IMR-90 (cell line): ENCODE data around the gene BICD1. TPM values are rescaled to one million over a fixed set of nuclear protein-coding genes. Genes with fewer than 3 reads are reported as not detected.

Experiments
- ATAC-seq: fragments of 200-7000 bp; cut with Tn5 transposase; 2 replicates; pipeline ENCODE4 v1.9.1; 2020; ENCODE audit warnings: low read depth, mild to moderate bottlenecking, moderate library complexity
- BruUV-seq: library from RNA; stranded (reverse); fragments of 400-500 nt; replicated peaks from 2 replicates; lab custom pipeline; 2021; lab: Mats Ljungman, UMichigan
- CTCF ChIA-PET: fragments of 300-600 bp; formaldehyde crosslinking; extraction: SDS; loops from one replicate; lab custom pipeline; 2021; ENCODE audit warnings: antibody characterized with exemption; lab: Yijun Ruan, JAX
- POLR2A ChIA-PET: fragments of 300-600 bp; sonication (Branson Sonifier 250); formaldehyde crosslinking; loops from one replicate; lab custom pipeline; 2022; ENCODE audit warnings: antibody characterized with exemption; ENCODE audit not compliant: unreplicated experiment; lab: Charles Lee
- DNase-seq: peaks from one replicate; pipeline ENCODE4 v3.0.0; 2013
- H2AFZ ChIP-seq: replicated peaks from 2 replicates; pipeline ENCODE3; 2013; ENCODE audit warnings: low read length, mild to moderate bottlenecking; ENCODE audit not compliant: poor library complexity
- H2AK5ac ChIP-seq: 2 replicates; pipeline ENCODE4 v1.6.1; 2013; ENCODE audit warnings: low read depth, low read length, inconsistent platforms
- H2AK9ac ChIP-seq: replicated peaks from 2 replicates; pipeline ENCODE3; 2013; ENCODE audit warnings: mild to moderate bottlenecking, low read depth, low read length, moderate library complexity; ENCODE audit not compliant: poor library complexity
- H2BK120ac ChIP-seq: 2 replicates; pipeline ENCODE4 v1.6.1; 2013; ENCODE audit warnings: low read depth, low read length, inconsistent platforms
- H2BK15ac ChIP-seq: 3 replicates; pipeline ENCODE4 v1.6.1; 2013; ENCODE audit warnings: low read depth, low read length, inconsistent platforms
- H2BK20ac ChIP-seq: 2 replicates; pipeline ENCODE4 v1.6.1; 2013; ENCODE audit warnings: low read depth, mild to moderate bottlenecking, inconsistent platforms, low read length, moderate library complexity
- H2BK5ac ChIP-seq: 2 replicates; pipeline ENCODE4 v1.6.1; 2013; ENCODE audit warnings: mild to moderate bottlenecking, low read depth, low read length, inconsistent platforms; ENCODE audit not compliant: poor library complexity, severe bottlenecking
- H3K14ac ChIP-seq: replicated peaks from 2 replicates; pipeline ENCODE4 v1.6.1; 2013; ENCODE audit warnings: low read depth, low read length, inconsistent platforms
- H3K18ac ChIP-seq: 2 replicates; pipeline ENCODE4 v1.6.1; 2013; ENCODE audit warnings: low read depth, low read length, control low read depth
- H3K23ac ChIP-seq: 2 replicates; pipeline ENCODE4 v1.6.1; 2013; ENCODE audit warnings: low read depth, low read length, inconsistent platforms
- H3K27ac ChIP-seq: 2 replicates; pipeline ENCODE4 v1.5.1; 2013; ENCODE audit warnings: mild to moderate bottlenecking, control low read depth, low read length; ENCODE audit not compliant: insufficient read depth
- H3K27me3 ChIP-seq: 2 replicates; pipeline ENCODE4 v1.6.1; 2013; ENCODE audit warnings: low read length; ENCODE audit not compliant: control insufficient read depth, insufficient read depth
- H3K36me3 ChIP-seq: 2 replicates; pipeline ENCODE4 v1.6.1; 2013; ENCODE audit warnings: low read length, mixed read lengths; ENCODE audit not compliant: control insufficient read depth, insufficient read depth
- H3K4ac ChIP-seq: 2 replicates; pipeline ENCODE4 v1.6.1; 2013; ENCODE audit warnings: low read depth, low read length, inconsistent platforms
- H3K4me1 ChIP-seq: 2 replicates; pipeline ENCODE4 v1.6.1; 2013; ENCODE audit warnings: low read length, mixed read lengths; ENCODE audit not compliant: control insufficient read depth, insufficient read depth
- H3K4me2 ChIP-seq: 2 replicates; pipeline ENCODE4 v1.6.1; 2013; ENCODE audit warnings: low read depth, mild to moderate bottlenecking, control low read depth, low read length, moderate library complexity
- H3K4me3 ChIP-seq: 2 replicates; pipeline ENCODE4 v1.5.1; 2013; ENCODE audit warnings: low read depth, mild to moderate bottlenecking, control low read depth, low read length, moderate library complexity; ENCODE audit not compliant: insufficient read depth
- H3K56ac ChIP-seq: 2 replicates; pipeline ENCODE4 v1.6.1; 2013; ENCODE audit warnings: low read length, inconsistent platforms; ENCODE audit not compliant: insufficient read depth; ENCODE audit errors: extremely low read depth
- H3K79me1 ChIP-seq, 2 experiments: 2 replicates each; pipeline ENCODE4 v1.6.1; 2013; ENCODE audit warnings: low read length in 2 of 2, inconsistent platforms in 1 of 2, low read depth in 1 of 2
- H3K9ac ChIP-seq: 2 replicates; pipeline ENCODE4 v1.6.1; 2013; ENCODE audit warnings: low read depth, low read length, control low read depth
- H3K9me1 ChIP-seq: 2 replicates; pipeline ENCODE4 v1.6.1; 2013; ENCODE audit warnings: low read length, inconsistent platforms; ENCODE audit not compliant: insufficient read depth
- H3K9me3 ChIP-seq: 2 replicates; pipeline ENCODE4 v1.6.1; 2013; ENCODE audit warnings: low read length; ENCODE audit not compliant: control insufficient read depth, insufficient read depth
- H4K20me1 ChIP-seq: 2 replicates; pipeline ENCODE4 v1.6.1; 2013; ENCODE audit warnings: low read length, inconsistent platforms; ENCODE audit not compliant: insufficient read depth
- H4K5ac ChIP-seq: 2 replicates; pipeline ENCODE4 v1.6.1; 2013; ENCODE audit warnings: mild to moderate bottlenecking, low read depth, low read length, control low read depth
- H4K8ac ChIP-seq, 2 experiments: 2 replicates each; pipeline ENCODE4 v1.6.1; 2013; ENCODE audit warnings: low read depth in 2 of 2, low read length in 2 of 2, control low read depth in 1 of 2, inconsistent platforms in 1 of 2
- H4K91ac ChIP-seq: 2 replicates; pipeline ENCODE4 v1.6.1; 2013; ENCODE audit warnings: low read depth, low read length, inconsistent platforms; ENCODE audit not compliant: insufficient read depth
- BHLHE40 ChIP-seq: fragments of 150-350 bp; IDR thresholded peaks from 2 replicates; pipeline ENCODE4 v1.6.1; 2016; ENCODE audit warnings: mild to moderate bottlenecking, low read depth, low read length
- CEBPB ChIP-seq: IDR thresholded peaks from 2 replicates; pipeline ENCODE4 v1.6.1; 2012; ENCODE audit warnings: low read depth, low read length, improper control_type of control experiment
- CHD1 ChIP-seq: IDR thresholded peaks from 2 replicates; pipeline ENCODE4 v1.6.1; 2012; ENCODE audit warnings: low read depth, low read length, improper control_type of control experiment
- FOS ChIP-seq: fragments of 150-350 bp; IDR thresholded peaks from 2 replicates; pipeline ENCODE4 v1.6.1; 2016; ENCODE audit warnings: low read depth, low read length
- MAFK ChIP-seq: IDR thresholded peaks from 2 replicates; pipeline ENCODE4 v1.6.1; 2012; ENCODE audit warnings: low read depth, low read length, improper control_type of control experiment
- MAZ ChIP-seq: IDR thresholded peaks from 2 replicates; pipeline ENCODE4 v1.6.1; 2012; ENCODE audit warnings: low read depth, mild to moderate bottlenecking, low read length, improper control_type of control experiment, moderate library complexity, borderline replicate concordance
- MXI1 ChIP-seq: IDR thresholded peaks from 2 replicates; pipeline ENCODE4 v1.6.1; 2012; ENCODE audit warnings: low read depth, mild to moderate bottlenecking, low read length, moderate library complexity, borderline replicate concordance
- NFE2L2 ChIP-seq: fragments of 150-350 bp; IDR thresholded peaks from 2 replicates; pipeline ENCODE4 v1.6.1; 2016; ENCODE audit warnings: low read depth, mild to moderate bottlenecking, low read length
- POLR2A ChIP-seq: IDR thresholded peaks from 2 replicates; pipeline ENCODE4 v1.6.1; 2012; ENCODE audit warnings: mild to moderate bottlenecking, low read depth, low read length
- RAD21 ChIP-seq: IDR thresholded peaks from 2 replicates; pipeline ENCODE4 v1.6.1; 2012; ENCODE audit warnings: low read length, improper control_type of control experiment
- RCOR1 ChIP-seq: IDR thresholded peaks from 2 replicates; pipeline ENCODE4 v1.6.1; 2012; ENCODE audit warnings: mild to moderate bottlenecking, low read length, improper control_type of control experiment; ENCODE audit not compliant: insufficient replicate concordance
- RFX5 ChIP-seq: IDR thresholded peaks from 2 replicates; pipeline ENCODE4 v1.8.0; 2012; ENCODE audit warnings: low read depth, mild to moderate bottlenecking, low read length, moderate library complexity
- SMC3 ChIP-seq: fragments of 150-350 bp; IDR thresholded peaks from 2 replicates; pipeline ENCODE4 v1.6.1; 2016; ENCODE audit warnings: low read depth, mild to moderate bottlenecking, antibody characterized with exemption, low read length, moderate library complexity
- USF2 ChIP-seq: fragments of 150-350 bp; IDR thresholded peaks from 2 replicates; pipeline ENCODE4 v1.6.1; 2017; ENCODE audit warnings: mild to moderate bottlenecking, antibody characterized with exemption, low read length, low read depth
- WGBS, 2 experiments: methylation state at CpG; one replicate each; pipeline versions ENCODE4 v1.1.5 to v1.1.7; 2013; ENCODE audit warnings: missing lambda C conversion rate in 2 of 2; ENCODE audit not compliant: insufficient read length in 1 of 2; ENCODE audit errors: extremely low coverage in 2 of 2; 5-methylcytosine and 5-hydroxymethylcytosine counted together
- dilution Hi-C: fragments of 300-500 bp; cut with HindIII; formaldehyde crosslinking; loops from one replicate; pipeline ENCODE4 v1.14.3; 2018; ENCODE audit warnings: low sequenced_read_pairs; ENCODE audit not compliant: unreplicated experiment
- in situ Hi-C: fragments of 300-500 bp; cut with MboI; formaldehyde crosslinking; loops from 3 replicates; pipeline ENCODE4 v1.14.3; 2019; ENCODE audit warnings: low sequenced_read_pairs, inconsistent platforms, mixed read lengths
- intact Hi-C: fragments of 100-400 bp; cut with micrococcal nuclease; formaldehyde crosslinking; loops from 2 replicates; pipeline ENCODE4 v1.10.0; 2022
- polyA plus RNA-seq, 3 experiments: library from polyadenylated mRNA; depleted of rRNA; stranded (reverse); fragments of >200 nt; gene quantifications; 2 replicates each; pipeline ENCODE4 v1.2.3, GENCODE V29; 2012; ENCODE audit warnings: low replicate concordance in 1 of 3
- total RNA-seq: library from RNA; depleted of rRNA; stranded (reverse); fragments of >200 nt; gene quantifications from 2 replicates; pipeline ENCODE4 v1.2.3, GENCODE V29; 2012
- TF ChIP-seq, protein P1 (sequence below): fragments of 150-350 bp; IDR thresholded peaks from 2 replicates; pipeline ENCODE4 v1.6.1; 2016; ENCODE audit warnings: low read depth, mild to moderate bottlenecking, low read length, moderate library complexity, borderline replicate concordance
- TF ChIP-seq, protein P2 (sequence below): conservative IDR thresholded peaks from 2 replicates; pipeline ENCODE4 v1.5.1; 2012; ENCODE audit warnings: mild to moderate bottlenecking, low read depth, low read length, improper control_type of control experiment

BICD1 gene
- total and polyA plus RNA-seq, 2 of the 4 experiments (the other 2 are of a cell fraction), result 17.2 to 21.8 TPM

DNA sequence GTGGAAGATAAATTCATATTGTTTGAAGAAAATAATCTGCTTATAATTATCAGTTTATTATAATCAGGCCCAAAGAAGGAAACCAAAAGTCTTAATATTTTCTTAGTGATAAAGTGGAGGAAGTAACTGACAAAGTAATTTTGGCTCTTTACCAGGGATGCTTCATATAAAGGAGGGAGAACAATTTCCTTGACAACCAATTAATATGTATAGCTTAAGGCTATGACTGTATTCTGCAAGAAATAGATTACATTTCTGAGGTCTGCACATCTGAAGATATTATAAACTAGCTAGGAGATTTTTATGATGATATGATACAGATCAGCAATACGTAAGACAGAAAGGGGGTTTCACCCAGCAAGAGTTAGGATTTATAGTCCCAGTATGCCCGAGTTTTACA, 90.8 kb downstream of the BICD1 start:
- no peaks in the 10 kb centered on the region for H3K9me3 ChIP-seq
- CTCF ChIA-PET, result interaction anchor here (0.6 kb wide), 1 partner anchor 50 kb away, joined by 3 read pairs; no protein-coding TSS in a partner anchor
- no peak overlapping the region for H4K5ac ChIP-seq
- POLR2A ChIA-PET, result no interaction called here
- ATAC-seq (no peak), DNase-seq (peak; percentile 41)
- peaks cover 10 to 22% of the 10 kb centered on the region in 2 experiments; a peak in 3 of 4 replicates for H3K79me1 ChIP-seq
- H2BK120ac ChIP-seq, result no peak overlapping the region
- no peaks in the 10 kb centered on the region; the same call in 1 of the 2 replicates for H3K9me1 ChIP-seq
- no peak overlapping the region for H2AK5ac ChIP-seq
- TF ChIP-seq FOS, result no peak
- TF ChIP-seq BHLHE40, result no peak
- TF ChIP-seq MXI1, result no peak
- no peak for TF ChIP-seq MAFK
- no peak for TF ChIP-seq RCOR1
- TF ChIP-seq MAZ, result no peak
- no peak for TF ChIP-seq CEBPB
- no peak for TF ChIP-seq POLR2A
- TF ChIP-seq, protein P1, sequence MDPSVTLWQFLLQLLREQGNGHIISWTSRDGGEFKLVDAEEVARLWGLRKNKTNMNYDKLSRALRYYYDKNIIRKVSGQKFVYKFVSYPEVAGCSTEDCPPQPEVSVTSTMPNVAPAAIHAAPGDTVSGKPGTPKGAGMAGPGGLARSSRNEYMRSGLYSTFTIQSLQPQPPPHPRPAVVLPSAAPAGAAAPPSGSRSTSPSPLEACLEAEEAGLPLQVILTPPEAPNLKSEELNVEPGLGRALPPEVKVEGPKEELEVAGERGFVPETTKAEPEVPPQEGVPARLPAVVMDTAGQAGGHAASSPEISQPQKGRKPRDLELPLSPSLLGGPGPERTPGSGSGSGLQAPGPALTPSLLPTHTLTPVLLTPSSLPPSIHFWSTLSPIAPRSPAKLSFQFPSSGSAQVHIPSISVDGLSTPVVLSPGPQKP, result no peak
- TF ChIP-seq, protein P2, sequence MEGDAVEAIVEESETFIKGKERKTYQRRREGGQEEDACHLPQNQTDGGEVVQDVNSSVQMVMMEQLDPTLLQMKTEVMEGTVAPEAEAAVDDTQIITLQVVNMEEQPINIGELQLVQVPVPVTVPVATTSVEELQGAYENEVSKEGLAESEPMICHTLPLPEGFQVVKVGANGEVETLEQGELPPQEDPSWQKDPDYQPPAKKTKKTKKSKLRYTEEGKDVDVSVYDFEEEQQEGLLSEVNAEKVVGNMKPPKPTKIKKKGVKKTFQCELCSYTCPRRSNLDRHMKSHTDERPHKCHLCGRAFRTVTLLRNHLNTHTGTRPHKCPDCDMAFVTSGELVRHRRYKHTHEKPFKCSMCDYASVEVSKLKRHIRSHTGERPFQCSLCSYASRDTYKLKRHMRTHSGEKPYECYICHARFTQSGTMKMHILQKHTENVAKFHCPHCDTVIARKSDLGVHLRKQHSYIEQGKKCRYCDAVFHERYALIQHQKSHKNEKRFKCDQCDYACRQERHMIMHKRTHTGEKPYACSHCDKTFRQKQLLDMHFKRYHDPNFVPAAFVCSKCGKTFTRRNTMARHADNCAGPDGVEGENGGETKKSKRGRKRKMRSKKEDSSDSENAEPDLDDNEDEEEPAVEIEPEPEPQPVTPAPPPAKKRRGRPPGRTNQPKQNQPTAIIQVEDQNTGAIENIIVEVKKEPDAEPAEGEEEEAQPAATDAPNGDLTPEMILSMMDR, result no peak
- no peak for TF ChIP-seq RAD21
- no peak for TF ChIP-seq SMC3
- no peak for TF ChIP-seq NFE2L2
- no peak for TF ChIP-seq USF2
- no peak for TF ChIP-seq CHD1
- no peak for TF ChIP-seq RFX5
- H3K4me2 ChIP-seq, result no peak overlapping the region
- no peak overlapping the region for H2AK9ac ChIP-seq
- H3K27me3 ChIP-seq, result no peaks in the 10 kb centered on the region
- intact Hi-C loops, result no loop called here
- H4K8ac ChIP-seq, result no peak overlapping the region
- no TSS peak for BruUV-seq
- H3K4me1 ChIP-seq, result no peaks in the 10 kb centered on the region; the same call in 1 of the 2 replicates
- no peaks in the 10 kb centered on the region for H4K20me1 ChIP-seq
- no peak overlapping the region for H3K27ac ChIP-seq
- H3K4ac ChIP-seq, result no peak overlapping the region
- no peak overlapping the region for H3K56ac ChIP-seq
- no peak overlapping the region for H2BK15ac ChIP-seq
- no peak overlapping the region for H2BK5ac ChIP-seq
- no peak overlapping the region for H2AFZ ChIP-seq
- H4K91ac ChIP-seq, result no peak overlapping the region
- in situ Hi-C loops, result no loop called here
- no CpG with 5 or more reads among the region's 2 CpGs for WGBS, 2 experiments
- no peak overlapping the region for H2BK20ac ChIP-seq
- no peak overlapping the region for H3K18ac ChIP-seq
- H3K36me3 ChIP-seq, result no peaks in the 10 kb centered on the region
- H3K4me3 ChIP-seq, result no peak overlapping the region
- no peak overlapping the region for H3K9ac ChIP-seq
- dilution Hi-C loops, result no loop called here
- H3K14ac ChIP-seq, result no peak overlapping the region
- H3K23ac ChIP-seq, result no peak overlapping the region
